ENCODE results near the gene DENND4B. TPM values are rescaled to one million over a fixed set of nuclear protein-coding genes. Genes with fewer than 3 reads are reported as not detected.

DENND4B gene
- total and polyA plus RNA-seq, 2 experiments from 2014 or later, result 15.4 to 22.3 TPM

DNA sequence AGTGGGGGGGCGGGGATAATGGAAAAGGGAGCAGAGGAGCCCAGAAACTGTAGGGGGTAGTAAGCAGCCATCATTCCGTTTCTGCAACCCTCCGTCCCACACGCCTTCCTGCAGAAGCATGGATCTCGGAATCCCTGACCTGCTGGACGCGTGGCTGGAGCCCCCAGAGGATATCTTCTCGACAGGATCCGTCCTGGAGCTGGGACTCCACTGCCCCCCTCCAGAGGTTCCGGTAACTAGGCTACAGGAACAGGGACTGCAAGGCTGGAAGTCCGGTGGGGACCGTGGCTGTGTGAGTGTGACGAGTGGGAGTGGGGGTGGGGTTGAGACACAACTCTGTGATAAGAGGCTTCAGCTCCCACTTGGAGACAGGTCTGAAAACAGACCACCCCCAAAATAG, 21.9 kb upstream of the DENND4B start:
- no peaks in the 10 kb centered on the region for H3K9me2 ChIP-seq (replicated peaks; ENCODE audit: insufficient read depth)
- H3K4me1 ChIP-seq (ENCODE audit: insufficient read depth), result peaks cover 12% of the 10 kb centered on the region
- no peaks in the 10 kb centered on the region for H3K9me3 ChIP-seq (ENCODE audit: low read depth)
- no peak for DNase-seq (ENCODE audit: low spot score)
- no peak overlapping the region for H3K4me3 ChIP-seq
- H2AFZ ChIP-seq, result peak overlapping the region; percentile 36
- H3K36me3 ChIP-seq (replicated peaks; ENCODE audit: insufficient read depth, low read depth), result no peaks in the 10 kb centered on the region
- peaks cover 21% of the 10 kb centered on the region for H3K79me2 ChIP-seq
- peak overlapping the region; percentile 86 for H3K4me2 ChIP-seq
- peak overlapping the region; percentile 77 for H3K27ac ChIP-seq
- TF ChIP-seq EZH2phosphoT487 (IDR thresholded peaks at IDR 0.05; ENCODE audit: low read depth, severe bottlenecking, unreplicated experiment), result no peak
- TF ChIP-seq EZH2 (IDR thresholded peaks at IDR 0.05; ENCODE audit: borderline replicate concordance), result no peak
- no peak for TF ChIP-seq CTCF (IDR thresholded peaks at IDR 0.05; ENCODE audit: poor library complexity)
- no peaks in the 10 kb centered on the region for H3K27me3 ChIP-seq
- H4K20me1 ChIP-seq (ENCODE audit: insufficient read depth, poor library complexity, severe bottlenecking), result no peaks in the 10 kb centered on the region
- 26% methylated on average over 12 of the region's 13 CpGs for WGBS (ENCODE audit: low lambda C conversion rate, missing lambda C conversion rate)

DNA sequence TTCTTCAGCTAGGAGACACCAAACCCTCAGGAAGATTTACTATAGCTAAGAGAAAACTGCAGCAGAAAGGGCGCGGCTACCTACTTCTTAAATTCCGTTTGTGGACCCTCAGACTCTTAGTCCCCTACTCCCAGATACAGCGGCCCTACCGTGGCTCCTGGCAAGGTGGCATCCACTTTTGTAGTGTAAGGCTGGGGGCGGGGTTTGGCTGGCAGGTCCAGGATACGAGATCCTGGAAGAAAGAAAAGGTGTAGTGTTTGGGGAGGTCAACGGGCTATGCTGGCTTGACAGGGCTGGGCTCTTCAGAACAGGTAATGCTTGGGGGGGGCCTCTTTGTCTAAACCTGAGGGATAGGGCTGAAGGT, 21.5 kb upstream of the DENND4B start:
- WGBS (ENCODE audit: low lambda C conversion rate, missing lambda C conversion rate), result 3% methylated on average over 8 of the region's 8 CpGs
- Histone ChIP-seq H3K27ac (peak overlapping the region; percentile 77), H3K27me3 (no peaks in the 10 kb centered on the region)

DNA sequence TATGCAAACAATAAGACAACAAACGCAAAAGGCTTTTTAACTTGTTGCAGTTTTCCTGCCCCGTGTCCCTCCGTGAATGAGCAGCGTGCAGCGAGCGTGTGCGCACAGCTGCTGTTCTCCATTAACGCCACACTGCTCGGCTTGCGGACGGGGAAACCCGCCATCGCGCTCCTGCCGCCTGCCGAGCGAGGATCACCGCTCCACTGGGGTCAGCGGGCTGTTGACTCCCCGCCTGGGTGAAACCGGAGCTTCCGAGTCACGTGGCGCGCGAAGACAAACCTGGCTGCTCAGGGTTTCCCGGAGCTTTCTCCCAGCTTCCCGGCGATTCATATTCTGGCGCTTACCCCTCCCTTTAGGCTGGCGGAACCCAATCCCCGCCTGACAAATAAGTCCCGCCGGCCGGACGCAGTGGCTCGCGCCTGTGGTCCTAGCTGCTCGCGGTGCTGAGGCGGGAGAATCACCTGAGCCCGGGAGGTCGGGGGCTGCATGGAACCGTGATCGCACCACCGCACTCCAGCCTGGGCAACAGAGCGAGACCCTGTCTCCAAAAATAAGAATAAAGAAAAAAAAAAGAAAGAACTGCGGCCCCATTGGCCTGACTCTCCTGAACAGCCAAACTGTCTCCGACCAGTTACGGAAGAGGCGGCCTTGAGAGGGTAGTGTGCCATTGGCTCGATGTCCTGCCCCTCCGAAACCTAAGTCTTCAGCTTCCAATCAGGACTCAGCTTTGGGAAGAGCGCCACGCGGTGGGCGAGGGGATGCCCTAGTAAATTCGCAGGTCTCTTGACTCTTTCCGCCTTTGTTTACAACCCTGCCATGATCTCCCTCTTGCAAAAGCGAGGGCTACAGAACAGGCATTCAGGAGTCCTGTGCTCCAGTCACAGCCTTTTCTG, 20.8 kb upstream of the DENND4B start, which contains the start of gene CREB3L4:
CREB3L4 (plus strand) TSS at position 796 of the 893 bp plus-strand sequence. CDS start 624 bp downstream, outside the sequence.
- Histone ChIP-seq H3K36me3 (replicated peaks; ENCODE audit: insufficient read depth, low read depth) (no peaks in the 10 kb centered on the region), H3K9me3 (ENCODE audit: low read depth) (no peaks in the 10 kb centered on the region), H3K27ac (peak within 1 kb of the TSS; percentile 89), H3K79me2 (peaks cover 29% of the 10 kb centered on the region), H3K4me1 (ENCODE audit: insufficient read depth) (peaks cover 12% of the 10 kb centered on the region), H3K4me2 (peak within 1 kb of the TSS; percentile 86), H3K4me3 (peak within 1 kb of the TSS; percentile 34), H4K20me1 (ENCODE audit: insufficient read depth, poor library complexity, severe bottlenecking) (no peaks in the 10 kb centered on the region), H2AFZ (peak within 1 kb of the TSS; percentile 57), H3K27me3 (no peaks in the 10 kb centered on the region), H3K9me2 (replicated peaks; ENCODE audit: insufficient read depth) (no peaks in the 10 kb centered on the region)
- no peak for TF ChIP-seq EZH2 (IDR thresholded peaks at IDR 0.05; ENCODE audit: borderline replicate concordance)
- no peak for TF ChIP-seq EZH2phosphoT487 (IDR thresholded peaks at IDR 0.05; ENCODE audit: low read depth, severe bottlenecking, unreplicated experiment)
- TF ChIP-seq CTCF (IDR thresholded peaks at IDR 0.05; ENCODE audit: poor library complexity), result peak; percentile 45
- 1% methylated on average over 58 of the region's 60 CpGs for WGBS (ENCODE audit: low lambda C conversion rate, missing lambda C conversion rate)
- DNase-seq (ENCODE audit: low spot score), result peak; percentile 96

More for the DNA sequence above, 21.5 kb upstream of the DENND4B start:
- peaks cover 23% of the 10 kb centered on the region for H3K79me2 ChIP-seq
- H3K4me3 ChIP-seq, result peak overlapping the region; percentile 20
- no peaks in the 10 kb centered on the region for H3K9me2 ChIP-seq (replicated peaks; ENCODE audit: insufficient read depth)
- peak overlapping the region; percentile 86 for H3K4me2 ChIP-seq
- TF ChIP-seq EZH2phosphoT487 (IDR thresholded peaks at IDR 0.05; ENCODE audit: low read depth, severe bottlenecking, unreplicated experiment), result no peak
- TF ChIP-seq EZH2 (IDR thresholded peaks at IDR 0.05; ENCODE audit: borderline replicate concordance), result no peak
- peak; percentile 55 for DNase-seq (ENCODE audit: low spot score)
- H3K4me1 ChIP-seq (ENCODE audit: insufficient read depth), result peaks cover 12% of the 10 kb centered on the region
- H3K36me3 ChIP-seq (replicated peaks; ENCODE audit: insufficient read depth, low read depth), result no peaks in the 10 kb centered on the region
- H4K20me1 ChIP-seq (ENCODE audit: insufficient read depth, poor library complexity, severe bottlenecking), result no peaks in the 10 kb centered on the region
- H2AFZ ChIP-seq, result peak overlapping the region; percentile 36
- H3K9me3 ChIP-seq (ENCODE audit: low read depth), result no peaks in the 10 kb centered on the region

- H3K9me3 ChIP-seq (ENCODE audit: low read depth), result no peaks in the 10 kb centered on the region
- TF ChIP-seq EZH2 (IDR thresholded peaks at IDR 0.05; ENCODE audit: borderline replicate concordance) (no peak), EZH2phosphoT487 (IDR thresholded peaks at IDR 0.05; ENCODE audit: low read depth, severe bottlenecking, unreplicated experiment) (no peak), CTCF (IDR thresholded peaks at IDR 0.05; ENCODE audit: poor library complexity) (no peak)
- peak overlapping the region; percentile 49 for H3K4me3 ChIP-seq
- H3K27ac ChIP-seq, result peak overlapping the region; percentile 98
- H3K9me2 ChIP-seq (replicated peaks; ENCODE audit: insufficient read depth), result no peaks in the 10 kb centered on the region
- H3K4me2 ChIP-seq, result peak overlapping the region; percentile 93
- H2AFZ ChIP-seq, result peak overlapping the region; percentile 51
- DNase-seq (ENCODE audit: low spot score), result peak; percentile 86
- under 1% methylated on average over 22 of the region's 22 CpGs for WGBS (ENCODE audit: low lambda C conversion rate, missing lambda C conversion rate)
- H3K79me2 ChIP-seq, result peaks cover 47% of the 10 kb centered on the region
- peaks cover 26% of the 10 kb centered on the region for H3K4me1 ChIP-seq (ENCODE audit: insufficient read depth)
- no peaks in the 10 kb centered on the region for H3K27me3 ChIP-seq
- H4K20me1 ChIP-seq (ENCODE audit: insufficient read depth, poor library complexity, severe bottlenecking), result no peaks in the 10 kb centered on the region
- H3K36me3 ChIP-seq (replicated peaks; ENCODE audit: insufficient read depth, low read depth), result no peaks in the 10 kb centered on the region
Measured at GRCh38 chr1:153963850-153964331, 17.4 kb upstream of the DENND4B start.
